ENCODE data around the gene PCDHGA11. TPM values are rescaled to one million over a fixed set of nuclear protein-coding genes. Genes with fewer than 3 reads are reported as not detected.
A peak's percentile ranks its signal among the peaks of the same experiment; 100 is the strongest.
"Not testable (repeated sequence)": the region's sequence is repeated elsewhere in the genome, so short reads cannot be mapped to it uniquely, and the experiment has no call there.

Gene PCDHGA11
- total and polyA plus RNA-seq, 2 donors (not counting 3 experiments of a cell fraction or from before 2014, with no cell fraction given): 8.0 to 11.5 TPM

DNA sequence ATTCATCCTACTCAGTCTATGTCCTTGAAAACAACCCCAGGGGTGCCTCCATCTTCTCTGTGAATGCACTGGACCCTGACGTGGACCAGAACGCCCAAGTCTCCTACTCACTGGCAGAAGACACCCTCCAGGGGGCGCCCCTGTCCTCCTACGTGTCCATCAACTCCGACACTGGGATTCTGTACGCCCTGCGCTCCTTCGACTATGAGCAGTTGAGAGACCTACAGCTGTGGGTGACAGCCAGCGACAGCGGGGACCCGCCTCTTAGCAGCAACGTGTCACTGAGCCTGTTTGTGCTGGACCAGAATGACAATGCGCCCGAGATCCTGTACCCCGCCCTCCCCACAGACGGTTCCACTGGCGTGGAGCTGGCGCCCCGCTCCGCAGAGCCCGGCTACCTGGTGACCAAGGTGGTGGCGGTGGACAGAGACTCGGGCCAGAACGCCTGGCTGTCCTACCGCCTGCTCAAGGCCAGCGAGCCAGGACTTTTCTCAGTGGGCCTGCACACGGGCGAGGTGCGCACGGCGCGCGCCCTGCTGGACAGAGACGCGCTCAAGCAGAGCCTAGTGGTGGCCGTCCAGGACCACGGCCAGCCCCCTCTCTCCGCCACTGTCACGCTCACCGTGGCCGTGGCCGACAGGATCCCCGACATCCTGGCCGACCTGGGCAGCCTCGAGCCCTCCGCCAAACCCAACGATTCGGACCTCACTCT, 45.3 kb upstream of the PCDHGA11 start:
- CTCF ChIA-PET: interaction anchor here (1.4 to 3.2 kb wide), 3 partner anchors 7 to 188 kb away, joined by 4 to 41 read pairs (median 10); partner anchors contain the start of gene PCDHGA7
- H3K79me2 ChIP-seq (ENCODE audit: control insufficient read depth, insufficient read depth, low read length); H3K36me3 ChIP-seq (ENCODE audit: control insufficient read depth in 2 of 2, extremely low read depth in 1 of 2, insufficient read depth in 2 of 2, low read length in 2 of 2); H3K4me1 ChIP-seq (ENCODE audit: control insufficient read depth, extremely low read depth, insufficient read depth, low read length); H3K9me3 ChIP-seq (replicated peaks; ENCODE audit: control insufficient read depth, insufficient read depth, low read length); H3K27ac ChIP-seq (ENCODE audit: insufficient read depth, low read depth, low read length); H3K4me3 ChIP-seq (replicated peaks in 1 of 3; ENCODE audit: insufficient read depth in 1 of 3, low read depth in 1 of 3, low read length in 3 of 3); H4K20me1 ChIP-seq (replicated peaks; ENCODE audit: control insufficient read depth, extremely low read depth, insufficient read depth, low read length); H2AFZ ChIP-seq (ENCODE audit: low read depth, low read length); FAIRE-seq; POLR2A ChIA-PET; H3K9ac ChIP-seq (replicated peaks; ENCODE audit: extremely low read depth, insufficient read depth, low read length); H3K4me2 ChIP-seq (ENCODE audit: insufficient read depth, low read length); intact Hi-C loops (cut with micrococcal nuclease); dilution Hi-C loops (cut with MboI; ENCODE audit: extremely low pct_ligation_motif_present, low sequenced_read_pairs); H3K9me1 ChIP-seq (replicated peaks; ENCODE audit: control insufficient read depth, extremely low read depth, insufficient read depth, low read length); DNase-seq (ENCODE audit: low read depth, low spot score); BruUV-seq (replicated peaks): not testable (repeated sequence)
- peaks cover 30 to 67% of the 10 kb centered on the region in 2 experiments for H3K27me3 ChIP-seq (ENCODE audit: control insufficient read depth in 2 of 2, insufficient read depth in 2 of 2, low read length in 2 of 2)
- peak; percentile 9 for TF ChIP-seq EZH2 (IDR thresholded peaks at IDR 0.05; ENCODE audit: borderline replicate concordance, low read depth, low read length, severe bottlenecking)

DNA sequence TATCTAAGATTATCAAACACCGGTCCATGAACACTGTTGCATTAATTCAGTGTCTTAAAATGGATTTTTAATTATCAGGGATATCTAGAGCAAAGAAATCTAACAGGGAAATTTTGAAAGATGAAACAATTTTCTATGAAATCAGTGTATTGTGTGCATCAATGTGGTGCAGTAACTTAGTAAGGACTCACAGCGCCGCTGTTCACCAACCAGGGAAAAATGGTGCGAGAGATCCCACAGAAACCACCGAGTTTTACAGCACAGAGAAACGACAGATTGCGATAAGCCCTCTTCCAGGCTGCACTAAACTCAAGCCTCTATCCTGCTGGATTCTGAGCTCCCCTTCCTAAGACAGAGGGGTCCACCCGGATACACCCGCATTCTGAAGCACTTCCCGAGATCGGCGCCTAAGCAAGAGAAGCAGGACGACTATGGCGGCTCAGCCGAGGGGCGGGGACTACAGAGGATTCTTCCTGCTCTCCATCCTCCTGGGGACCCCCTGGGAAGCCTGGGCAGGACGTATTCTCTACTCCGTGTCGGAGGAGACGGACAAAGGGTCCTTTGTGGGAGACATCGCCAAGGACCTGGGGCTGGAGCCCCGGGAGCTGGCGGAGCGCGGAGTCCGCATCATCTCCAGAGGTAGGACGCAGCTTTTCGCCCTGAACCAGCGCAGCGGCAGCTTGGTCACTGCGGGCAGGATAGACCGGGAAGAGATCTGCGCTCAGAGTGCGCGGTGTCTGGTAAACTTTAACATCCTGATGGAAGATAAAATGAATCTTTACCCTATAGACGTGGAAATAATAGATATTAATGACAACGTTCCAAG, 38.2 kb upstream of the PCDHGA11 start, which contains the start of gene PCDHGA7:
PCDHGA7 (plus strand) TSS at position 274 of the 826 bp plus-strand sequence; CDS start at position 432, 158 bp downstream.
- Histone ChIP-seq H3K9me3 (replicated peaks; ENCODE audit: control insufficient read depth, insufficient read depth, low read length) (no peaks in the 10 kb centered on the region), H3K27me3 (ENCODE audit: control insufficient read depth in 2 of 2, insufficient read depth in 2 of 2, low read length in 2 of 2) (peaks cover 29 to 61% of the 10 kb centered on the region in 2 experiments), H4K20me1 (replicated peaks; ENCODE audit: control insufficient read depth, extremely low read depth, insufficient read depth, low read length) (no peaks in the 10 kb centered on the region), H3K9me1 (replicated peaks; ENCODE audit: control insufficient read depth, extremely low read depth, insufficient read depth, low read length) (no peaks in the 10 kb centered on the region), H3K27ac (ENCODE audit: insufficient read depth, low read depth, low read length) (no peak within 1 kb of the TSS), H3K79me2 (ENCODE audit: control insufficient read depth, insufficient read depth, low read length) (no peaks in the 10 kb centered on the region), H3K4me1 (ENCODE audit: control insufficient read depth, extremely low read depth, insufficient read depth, low read length) (no peaks in the 10 kb centered on the region), H2AFZ (ENCODE audit: low read depth, low read length) (peak within 1 kb of the TSS; percentile 56), H3K4me2 (ENCODE audit: insufficient read depth, low read length) (peak within 1 kb of the TSS; percentile 22), H3K36me3 (ENCODE audit: control insufficient read depth in 2 of 2, extremely low read depth in 1 of 2, insufficient read depth in 2 of 2, low read length in 2 of 2) (no peaks in the 10 kb centered on the region), H3K9ac (replicated peaks; ENCODE audit: extremely low read depth, insufficient read depth, low read length) (no peak within 1 kb of the TSS), H3K4me3 (replicated peaks in 1 of 3; ENCODE audit: insufficient read depth in 1 of 3, low read depth in 1 of 3, low read length in 3 of 3) (peak within 1 kb of the TSS in 2 of 3 experiments; percentile 11 to 39)
- peak; percentile 76 for FAIRE-seq
- BruUV-seq (replicated peaks): no TSS peak
- ChIA-PET POLR2A (no interaction called here), CTCF (interaction anchor here (0.8 to 3.6 kb wide), 12 partner anchors 9 to 185 kb away, joined by 3 to 21 read pairs (median 6); partner anchors contain the start of genes PCDHGA1, PCDHGA11, PCDHGA12 and PCDHGA2)
- dilution Hi-C loops (cut with MboI; ENCODE audit: extremely low pct_ligation_motif_present, low sequenced_read_pairs) (no loop called here), intact Hi-C loops (cut with micrococcal nuclease) (no loop called here)
- TF ChIP-seq, protein P1, sequence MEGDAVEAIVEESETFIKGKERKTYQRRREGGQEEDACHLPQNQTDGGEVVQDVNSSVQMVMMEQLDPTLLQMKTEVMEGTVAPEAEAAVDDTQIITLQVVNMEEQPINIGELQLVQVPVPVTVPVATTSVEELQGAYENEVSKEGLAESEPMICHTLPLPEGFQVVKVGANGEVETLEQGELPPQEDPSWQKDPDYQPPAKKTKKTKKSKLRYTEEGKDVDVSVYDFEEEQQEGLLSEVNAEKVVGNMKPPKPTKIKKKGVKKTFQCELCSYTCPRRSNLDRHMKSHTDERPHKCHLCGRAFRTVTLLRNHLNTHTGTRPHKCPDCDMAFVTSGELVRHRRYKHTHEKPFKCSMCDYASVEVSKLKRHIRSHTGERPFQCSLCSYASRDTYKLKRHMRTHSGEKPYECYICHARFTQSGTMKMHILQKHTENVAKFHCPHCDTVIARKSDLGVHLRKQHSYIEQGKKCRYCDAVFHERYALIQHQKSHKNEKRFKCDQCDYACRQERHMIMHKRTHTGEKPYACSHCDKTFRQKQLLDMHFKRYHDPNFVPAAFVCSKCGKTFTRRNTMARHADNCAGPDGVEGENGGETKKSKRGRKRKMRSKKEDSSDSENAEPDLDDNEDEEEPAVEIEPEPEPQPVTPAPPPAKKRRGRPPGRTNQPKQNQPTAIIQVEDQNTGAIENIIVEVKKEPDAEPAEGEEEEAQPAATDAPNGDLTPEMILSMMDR (IDR thresholded peaks at IDR 0.05; ENCODE audit: extremely low read depth in 1 of 2, insufficient read depth in 1 of 2, low read depth in 1 of 2, low read length in 2 of 2): peak; percentile 26 to 35
- TF ChIP-seq POLR2A (IDR thresholded peaks at IDR 0.05; ENCODE audit: low read depth, low read length) (no peak), EZH2 (IDR thresholded peaks at IDR 0.05; ENCODE audit: borderline replicate concordance, low read depth, low read length, severe bottlenecking) (peak; percentile 44)
- peak; percentile 34 for DNase-seq (ENCODE audit: low read depth, low spot score)

Data from endothelial cell of umbilical vein (primary cell).